Motor neuron (in vitro differentiated cells): ENCODE measurements around the gene AGR3. TPM values are rescaled to one million over a fixed set of nuclear protein-coding genes. Genes with fewer than 3 reads are reported as not detected.
"Not testable (repeated sequence)": the region's sequence is repeated elsewhere in the genome, so short reads cannot be mapped to it uniquely, and the experiment has no call there.

Experiments
- ATAC-seq, 8 experiments: fragments of 200-7000 bp; cut with Tn5 transposase; replicated peaks in 6 of 8; 2 replicates each; pipeline ENCODE4 v1.8.0; 2021; ENCODE audit warnings: mild to moderate bottlenecking in 8 of 8, moderate library complexity in 8 of 8
- H3K27ac ChIP-seq, 2 donors: fragments of 250-450 bp; sonication (Bioruptor Pico); 2 replicates each; pipeline ENCODE4 v1.9.0; 2021; ENCODE audit warnings: antibody characterized with exemption in 2 of 2, mild to moderate bottlenecking in 2 of 2, moderate library complexity in 1 of 2
- H3K4me1 ChIP-seq, 2 donors: fragments of 250-450 bp; sonication (Bioruptor Pico); replicated peaks in 1 of 2; 2 replicates each; pipeline ENCODE4 v1.6.1; 2021; ENCODE audit warnings: antibody characterized with exemption in 2 of 2, mild to moderate bottlenecking in 2 of 2, moderate library complexity in 1 of 2
- H3K4me3 ChIP-seq, 5 donors: fragments of 250-450 bp; sonication (Bioruptor Pico); 2 replicates each; pipeline ENCODE4 v1.9.0; 2021; ENCODE audit warnings: antibody characterized with exemption in 5 of 5, mild to moderate bottlenecking in 5 of 5, moderate library complexity in 4 of 5
- WGBS, 10 experiments: fragments of 450-650 bp; shearing (Covaris generic); methylation state at CpG; one replicate each; pipeline ENCODE4 v1.0.0; 2022; 5-methylcytosine and 5-hydroxymethylcytosine counted together
- in situ Hi-C, 9 experiments: fragments of 400-800 bp; cut with MboI; loops; one replicate each; pipeline ENCODE4 v1.15.0; 2021; ENCODE audit warnings: low sequenced_read_pairs in 9 of 9, low pct_unique_long_range_greater_than_20kb in 2 of 9; ENCODE audit not compliant: unreplicated experiment in 9 of 9
- total RNA-seq, 8 experiments: library from RNA; unstranded; fragments of 300-600 nt; gene quantifications; 2 replicates each; pipeline versions ENCODE4 v1.2.3 to v1.2.4, GENCODE V29; 2022

AGR3 gene
- total RNA-seq, 8 experiments from 2014 or later, result 1.3 TPM; not detected in 7

GRCh38 chr7:16889851-16890415, 8.2 kb upstream of the AGR3 start:
- no peak for ATAC-seq
- in situ Hi-C loops, result no loop called here
- Histone ChIP-seq H3K4me3 (no peak overlapping the region), H3K4me1 (no peaks in the 10 kb centered on the region), H3K27ac (no peak overlapping the region)
- WGBS, 10 experiments, result 75 to 100% (median 100%) methylated on average over 1 of the region's 1 CpG; no CpG with 5 or more reads in 5 of the 10 experiments

GRCh38 chr7:16889305-16889704, 7.5 kb upstream of the AGR3 start:
- 53 to 95% (median 82%) methylated on average over 2 to 5 of the region's 5 CpGs for WGBS, 10 experiments
- no peak overlapping the region for H3K27ac ChIP-seq
- no peak overlapping the region for H3K4me3 ChIP-seq
- in situ Hi-C loops, result no loop called here
- ATAC-seq, result no peak
- H3K4me1 ChIP-seq, result no peaks in the 10 kb centered on the region

DNA sequence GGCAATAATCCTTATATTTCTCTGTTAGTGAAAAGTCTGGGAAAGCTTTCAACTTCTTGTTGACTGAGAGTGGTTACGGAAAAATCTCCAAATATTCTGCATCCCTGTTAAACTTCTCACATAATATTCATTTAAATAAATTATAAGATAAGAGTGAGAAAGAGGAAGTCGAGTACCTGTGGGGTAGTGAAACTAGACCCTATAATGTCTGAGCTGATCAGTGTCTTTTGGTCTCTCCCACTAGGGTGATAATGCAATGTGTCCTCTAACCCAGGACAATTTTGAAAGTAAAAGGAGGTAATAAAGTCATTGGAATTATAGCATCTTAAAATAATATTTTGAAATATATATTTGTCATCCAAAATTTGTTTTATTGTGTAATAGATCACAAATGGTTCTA, 2.1 kb upstream of the AGR3 start:
- no peak for ATAC-seq
- H3K4me3 ChIP-seq, result no peak overlapping the region
- H3K4me1 ChIP-seq, result no peaks in the 10 kb centered on the region
- in situ Hi-C loops, result no loop called here
- WGBS, 10 experiments, result 0 to 100% (median 83%) methylated on average over 1 to 2 of the region's 2 CpGs; no CpG with 5 or more reads in 2 of the 10 experiments
- no peak overlapping the region for H3K27ac ChIP-seq

DNA sequence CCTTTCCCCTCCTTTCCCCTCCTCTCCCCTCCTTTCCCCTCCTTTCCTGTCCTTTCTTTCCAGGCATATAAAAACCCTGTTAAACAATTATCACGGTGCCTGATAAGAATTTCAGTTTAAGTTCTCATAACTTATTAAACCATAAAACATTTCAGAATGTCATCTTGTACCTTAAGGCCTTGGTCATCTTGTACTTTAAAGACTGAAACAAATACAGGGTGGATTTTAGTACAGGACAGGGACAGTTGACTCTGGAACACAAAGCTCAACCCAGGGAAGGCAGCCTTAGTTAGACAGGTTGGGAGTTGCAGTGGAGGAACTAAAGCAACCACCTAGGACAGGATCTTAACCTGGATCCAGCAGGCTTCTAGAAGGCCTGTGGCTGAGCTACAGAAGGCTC, 1.2 kb downstream of the AGR3 start:
- no peak overlapping the region for H3K4me3 ChIP-seq
- WGBS, 10 experiments, result 80% methylated on average over 1 of the region's 1 CpG; no CpG with 5 or more reads in 9 of the 10 experiments
- no peaks in the 10 kb centered on the region for H3K4me1 ChIP-seq
- H3K27ac ChIP-seq, result no peak overlapping the region
- in situ Hi-C loops, result no loop called here
- no peak for ATAC-seq

DNA sequence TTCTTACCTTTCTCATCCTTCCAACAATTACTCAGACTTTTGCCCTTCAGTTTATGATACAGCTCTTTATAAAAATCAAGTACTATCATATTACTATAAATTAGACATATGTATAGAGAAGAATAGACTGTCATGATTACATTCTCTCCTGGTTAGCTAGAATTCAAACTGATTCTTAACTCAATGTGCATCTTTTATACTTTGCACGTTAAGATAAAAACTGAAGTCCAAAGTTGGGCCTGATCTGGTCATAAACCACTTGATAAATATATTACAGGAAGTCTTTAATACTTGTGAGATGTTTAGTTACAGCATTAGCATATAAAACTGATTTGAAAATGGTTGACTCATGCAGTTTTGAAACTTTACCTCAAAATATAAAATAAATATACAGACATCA, 2.6 kb downstream of the AGR3 start:
- in situ Hi-C loops, result no loop called here
- no peak for ATAC-seq
- no peak overlapping the region for H3K27ac ChIP-seq
- 75 to 100% (median 86%) methylated on average over 1 of the region's 1 CpG; no CpG with 5 or more reads in 3 of the 10 experiments for WGBS, 10 experiments
- H3K4me3 ChIP-seq, result no peak overlapping the region
- no peaks in the 10 kb centered on the region for H3K4me1 ChIP-seq

DNA sequence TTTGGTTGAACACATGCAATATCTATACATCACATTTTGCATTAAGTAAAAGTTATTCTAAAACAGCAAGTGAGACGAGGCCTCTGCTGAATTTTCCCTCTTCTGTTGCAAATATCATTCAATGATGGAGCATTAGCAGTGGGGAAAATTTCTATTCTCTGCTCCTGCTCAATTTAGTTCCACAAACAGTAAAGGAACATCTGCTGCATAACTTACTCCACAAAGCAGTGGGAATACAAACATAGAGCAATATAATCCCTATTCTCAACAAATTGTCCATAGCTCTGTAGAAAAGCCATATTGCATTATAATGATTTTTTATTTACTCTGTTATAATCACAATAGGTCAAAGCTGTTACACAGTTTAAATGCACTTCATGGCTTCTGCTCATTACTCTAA, 5.9 kb downstream of the AGR3 start:
- H3K4me1 ChIP-seq, result no peaks in the 10 kb centered on the region
- ATAC-seq, result no peak
- no peak overlapping the region for H3K27ac ChIP-seq
- WGBS, 10 experiments, result 0 to 78% (median 49%) methylated on average over 1 of the region's 1 CpG; no CpG with 5 or more reads in 2 of the 10 experiments
- in situ Hi-C loops, result no loop called here
- H3K4me3 ChIP-seq, result no peak overlapping the region

GRCh38 chr7:16874066-16874465, 7.7 kb downstream of the AGR3 start:
- H3K27ac ChIP-seq, result no peak overlapping the region
- 4 to 92% (median 37%) methylated on average over 3 to 4 of the region's 4 CpGs for WGBS, 10 experiments
- in situ Hi-C loops, result no loop called here
- no peak for ATAC-seq
- no peak overlapping the region for H3K4me3 ChIP-seq
- H3K4me1 ChIP-seq, result no peaks in the 10 kb centered on the region

- H3K27ac ChIP-seq, result no peak overlapping the region
- H3K4me1 ChIP-seq, result no peaks in the 10 kb centered on the region
- no peak for ATAC-seq
- in situ Hi-C loops, result no loop called here
- no peak overlapping the region for H3K4me3 ChIP-seq
These were observed 14.5 kb downstream of the AGR3 start for GRCh38 chr7:16867328-16867727.

DNA sequence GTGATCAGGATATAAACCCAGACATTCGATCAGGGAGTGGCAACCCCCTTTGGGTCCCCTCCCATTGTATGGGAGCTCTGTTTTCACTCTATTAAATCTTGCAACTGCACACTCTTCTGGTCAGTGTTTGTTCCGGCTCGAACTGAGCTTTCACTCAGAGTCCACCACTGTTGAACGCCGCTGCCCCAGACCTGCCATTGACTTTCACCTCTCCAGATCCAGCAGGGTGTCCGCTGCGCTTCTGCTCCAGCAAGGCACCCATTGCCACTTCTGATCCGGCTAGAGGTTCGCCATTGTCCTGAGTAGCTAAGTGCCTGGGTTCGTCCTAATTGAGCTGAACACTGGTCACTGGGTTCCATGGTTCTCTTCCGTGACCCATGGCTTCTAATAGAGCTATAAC, 28.6 kb downstream of the AGR3 start:
- ATAC-seq, in situ Hi-C loops, H3K4me3 ChIP-seq, H3K27ac ChIP-seq, H3K4me1 ChIP-seq: not testable (repeated sequence)
- WGBS, 10 experiments, result 67 to 100% (median 90%) methylated on average over 1 to 8 of the region's 11 CpGs; no CpG with 5 or more reads in 3 of the 10 experiments

DNA sequence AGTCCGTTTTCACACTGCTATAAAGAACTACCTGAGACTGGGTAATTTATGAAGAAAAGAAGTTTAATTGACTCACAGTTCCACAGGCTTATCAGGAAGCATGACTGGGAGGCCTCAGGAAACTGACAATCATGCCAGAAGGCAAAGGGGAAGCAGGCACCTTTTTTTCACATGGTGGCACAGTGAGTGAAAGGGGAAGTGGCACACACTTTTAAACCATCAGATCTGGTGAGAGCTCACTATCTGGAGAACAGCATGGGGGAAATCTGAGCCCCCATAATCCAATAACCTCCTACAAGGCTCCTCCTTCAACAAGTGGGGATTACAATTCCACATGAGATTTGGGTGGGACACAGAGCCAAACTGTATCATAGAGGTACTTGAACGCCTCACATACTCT, 30.0 kb downstream of the AGR3 start:
- 0 to 100% (median 50%) methylated on average over 1 to 2 of the region's 2 CpGs; no CpG with 5 or more reads in 1 of the 10 experiments for WGBS, 10 experiments
- Histone ChIP-seq H3K4me3 (no peak overlapping the region), H3K27ac (no peak overlapping the region), H3K4me1 (no peaks in the 10 kb centered on the region)
- ATAC-seq, result no peak
- in situ Hi-C loops, result no loop called here

DNA sequence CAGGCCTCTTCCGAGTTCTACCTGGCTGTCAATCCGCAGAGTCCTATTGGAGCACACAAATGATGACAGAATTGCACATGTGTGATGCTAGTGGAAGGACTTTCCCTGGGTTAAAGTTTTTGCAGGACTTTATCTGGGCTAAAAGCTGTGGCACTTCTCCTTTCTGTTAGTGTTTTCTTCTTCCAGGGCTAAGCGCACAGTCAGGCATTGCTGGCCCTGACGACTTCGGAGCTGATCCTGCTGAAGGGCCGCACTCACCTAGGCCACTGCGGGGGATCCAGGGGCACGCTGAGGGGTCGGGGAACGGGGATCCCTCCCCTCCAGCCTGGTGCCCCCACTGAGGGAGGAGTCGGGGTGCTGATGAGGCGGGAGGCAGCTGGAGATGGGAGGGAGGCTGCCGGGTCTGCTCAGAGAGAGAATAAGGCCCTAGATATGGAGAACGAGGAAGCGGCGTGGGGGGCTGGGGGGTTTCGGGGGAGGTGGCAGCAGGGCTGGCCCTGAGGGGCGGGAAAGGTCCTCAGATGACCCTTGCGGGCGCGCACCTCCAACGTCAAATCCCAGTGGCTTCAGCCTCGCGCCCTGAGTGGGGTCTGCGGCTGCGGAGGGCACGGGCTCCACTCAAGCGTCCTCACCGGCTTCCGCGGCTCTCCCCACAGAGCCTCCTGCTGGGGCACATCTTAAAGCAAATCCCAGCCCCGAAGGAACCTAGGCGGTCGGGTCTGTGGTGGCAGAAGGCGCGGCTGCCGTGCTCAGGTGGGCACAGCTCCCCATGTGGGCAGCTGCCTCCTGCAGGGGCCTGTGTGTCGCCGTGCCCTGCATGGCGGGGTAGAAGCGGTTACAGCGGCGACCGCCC, 30.9 kb downstream of the AGR3 start:
- no peak for ATAC-seq
- Histone ChIP-seq H3K4me3 (no peak overlapping the region), H3K27ac (no peak overlapping the region), H3K4me1 (no peaks in the 10 kb centered on the region)
- WGBS, 10 experiments, result 60 to 100% (median 99%) methylated on average over 2 to 10 of the region's 44 CpGs
- in situ Hi-C loops, result no loop called here

- WGBS, 10 experiments, result 0 to 100% (median 78%) methylated on average over 1 to 11 of the region's 12 CpGs
- in situ Hi-C loops, result no loop called here
- H3K27ac ChIP-seq, result no peak overlapping the region
- H3K4me1 ChIP-seq, result no peaks in the 10 kb centered on the region
- no peak for ATAC-seq
- no peak overlapping the region for H3K4me3 ChIP-seq
These were observed 32.3 kb downstream of the AGR3 start for GRCh38 chr7:16849296-16850148.

DNA sequence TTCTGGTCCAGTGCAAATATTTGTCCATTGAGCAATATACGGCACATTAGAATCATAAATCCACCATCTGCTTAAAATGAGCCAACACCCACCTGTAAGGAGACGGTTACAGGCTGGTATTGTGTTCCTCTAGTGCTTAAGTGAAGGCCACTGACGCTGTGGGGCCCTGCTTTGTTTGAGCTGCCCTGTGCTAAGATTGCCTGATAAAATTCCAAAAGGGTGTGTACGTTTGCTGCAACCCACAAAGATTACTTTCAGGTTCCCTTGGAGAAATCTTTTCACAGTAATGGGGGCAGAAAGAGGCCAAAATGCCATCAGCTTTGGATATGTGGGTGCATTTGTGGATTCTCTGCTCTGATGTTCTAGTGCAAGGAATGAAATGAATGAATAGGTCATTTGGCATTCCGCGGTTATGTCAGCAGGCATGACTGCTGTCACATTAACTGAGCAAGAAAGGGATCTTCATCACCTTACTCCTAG, 34.4 kb downstream of the AGR3 start:
- in situ Hi-C loops, result no loop called here
- Histone ChIP-seq H3K4me1 (no peaks in the 10 kb centered on the region), H3K27ac (no peak overlapping the region), H3K4me3 (no peak overlapping the region)
- WGBS, 10 experiments, result 10 to 100% (median 50%) methylated on average over 1 to 6 of the region's 6 CpGs; no CpG with 5 or more reads in 2 of the 10 experiments
- peak in 4 of 8 experiments; percentile 29 to 99 (median 72) for ATAC-seq
